PC-9 (cell line): ENCODE measurements around the gene CA5A. TPM values are rescaled to one million over a fixed set of nuclear protein-coding genes. Genes with fewer than 3 reads are reported as not detected.
"Not testable (repeated sequence)": the region's sequence is repeated elsewhere in the genome, so short reads cannot be mapped to it uniquely, and the experiment has no call there.

Experiments
- BruUV-seq: library from RNA; stranded (reverse); fragments of 400-500 nt; replicated peaks from 2 replicates; lab custom pipeline; 2021; lab: Mats Ljungman, UMichigan
- CTCF ChIA-PET: fragments of 300-600 bp; sonication (Branson Sonifier 250); formaldehyde crosslinking; loops from one replicate; lab custom pipeline; 2022; ENCODE audit warnings: antibody characterized with exemption; lab: Charles Lee
- POLR2A ChIA-PET: fragments of 300-600 bp; sonication (Branson Sonifier 250); formaldehyde crosslinking; loops from one replicate; lab custom pipeline; 2022; ENCODE audit warnings: antibody characterized with exemption; ENCODE audit not compliant: unreplicated experiment; lab: Charles Lee
- DNase-seq, 2 experiments: peaks; one replicate each; pipeline versions ENCODE4 v3.0.0 to v3.0.0-alpha.2; 2015 to 2022; ENCODE audit warnings: mixed read lengths in 1 of 2
- H2AFZ ChIP-seq: fragments of 200-600 bp; sonication (generic); 2 replicates; pipeline ENCODE4 v1.8.1; 2017; ENCODE audit warnings: antibody characterized with exemption
- H3F3A ChIP-seq: fragments of 200-600 bp; sonication (generic); 2 replicates; pipeline ENCODE4 v1.8.1; 2017; ENCODE audit warnings: antibody characterized with exemption, mild to moderate bottlenecking, low read depth; ENCODE audit not compliant: insufficient read depth
- H3K27ac ChIP-seq: fragments of 200-600 bp; sonication (generic); 2 replicates; pipeline ENCODE4 v1.6.1; 2016; ENCODE audit warnings: mixed run types
- H3K27me3 ChIP-seq: fragments of 200-600 bp; sonication (generic); 2 replicates; pipeline ENCODE4 v1.6.1; 2016; ENCODE audit warnings: low read depth, mixed run types; ENCODE audit not compliant: insufficient read depth
- H3K36me3 ChIP-seq: fragments of 200-600 bp; sonication (generic); 2 replicates; pipeline ENCODE4 v1.6.1; 2016; ENCODE audit warnings: low read depth, mixed run types
- H3K4me1 ChIP-seq: fragments of 200-600 bp; sonication (generic); replicated peaks from 2 replicates; pipeline ENCODE4 v1.6.1; 2016; ENCODE audit warnings: mixed run types; ENCODE audit not compliant: insufficient read depth
- H3K4me2 ChIP-seq: fragments of 200-600 bp; sonication (generic); 2 replicates; pipeline ENCODE4 v1.6.1; 2017; ENCODE audit warnings: mixed run types
- H3K4me3 ChIP-seq: fragments of 200-600 bp; sonication (generic); 2 replicates; pipeline ENCODE4 v1.6.1; 2016; ENCODE audit warnings: mixed run types
- H3K79me2 ChIP-seq: fragments of 200-600 bp; sonication (generic); 2 replicates; pipeline ENCODE4 v1.6.1; 2017; ENCODE audit warnings: low read depth, mixed run types
- H3K9me2 ChIP-seq: fragments of 200-600 bp; sonication (generic); 2 replicates; pipeline ENCODE4 v1.8.1; 2017; ENCODE audit warnings: mild to moderate bottlenecking; ENCODE audit not compliant: insufficient read depth
- H3K9me3 ChIP-seq: fragments of 200-600 bp; sonication (generic); 2 replicates; pipeline ENCODE4 v1.8.1; 2016; ENCODE audit warnings: low read depth; ENCODE audit not compliant: insufficient read depth
- H4K20me1 ChIP-seq: fragments of 200-600 bp; sonication (generic); 2 replicates; pipeline ENCODE4 v1.8.1; 2017; ENCODE audit not compliant: insufficient read depth
- CTCF ChIP-seq: fragments of 200-600 bp; sonication (generic); conservative IDR thresholded peaks from 2 replicates; pipeline ENCODE4 v1.6.1; 2017; ENCODE audit warnings: mixed run types, antibody characterized with exemption, mild to moderate bottlenecking, moderate library complexity
- EZH2 ChIP-seq: fragments of 200-600 bp; sonication (generic); IDR thresholded peaks from 2 replicates; pipeline ENCODE4 v1.8.0; 2017; ENCODE audit warnings: antibody characterized with exemption, low read depth
- intact Hi-C: fragments of 100-400 bp; cut with micrococcal nuclease; formaldehyde crosslinking; loops from one replicate; pipeline ENCODE4 v1.10.0; 2022; ENCODE audit not compliant: unreplicated experiment
- total RNA-seq: library from RNA; stranded (reverse); gene quantifications from 2 replicates; pipeline ENCODE4 v1.2.3, GENCODE V29; 2021

CA5A gene
- total RNA-seq, 1 experiment from 2014 or later: 0.26 TPM

GRCh38 chr16:87880117-87880696 is 56.1 kb downstream of the CA5A start:
- Histone ChIP-seq H3K27me3 (no peaks in the 10 kb centered on the region), H3K9me3 (no peaks in the 10 kb centered on the region), H3K36me3 (no peaks in the 10 kb centered on the region), H3K9me2 (no peaks in the 10 kb centered on the region), H3K79me2 (no peaks in the 10 kb centered on the region), H2AFZ (no peak overlapping the region), H3K4me2 (no peak overlapping the region), H4K20me1 (no peaks in the 10 kb centered on the region), H3K27ac (no peak overlapping the region), H3K4me3 (no peak overlapping the region), H3F3A (no peaks in the 10 kb centered on the region), H3K4me1 (peaks cover 10% of the 10 kb centered on the region)
- POLR2A ChIA-PET: no interaction called here
- DNase-seq: no peak
- intact Hi-C loops: no loop called here
- CTCF ChIA-PET: no interaction called here
- BruUV-seq: no TSS peak
- no peak for TF ChIP-seq EZH2
- TF ChIP-seq CTCF: no peak

DNA sequence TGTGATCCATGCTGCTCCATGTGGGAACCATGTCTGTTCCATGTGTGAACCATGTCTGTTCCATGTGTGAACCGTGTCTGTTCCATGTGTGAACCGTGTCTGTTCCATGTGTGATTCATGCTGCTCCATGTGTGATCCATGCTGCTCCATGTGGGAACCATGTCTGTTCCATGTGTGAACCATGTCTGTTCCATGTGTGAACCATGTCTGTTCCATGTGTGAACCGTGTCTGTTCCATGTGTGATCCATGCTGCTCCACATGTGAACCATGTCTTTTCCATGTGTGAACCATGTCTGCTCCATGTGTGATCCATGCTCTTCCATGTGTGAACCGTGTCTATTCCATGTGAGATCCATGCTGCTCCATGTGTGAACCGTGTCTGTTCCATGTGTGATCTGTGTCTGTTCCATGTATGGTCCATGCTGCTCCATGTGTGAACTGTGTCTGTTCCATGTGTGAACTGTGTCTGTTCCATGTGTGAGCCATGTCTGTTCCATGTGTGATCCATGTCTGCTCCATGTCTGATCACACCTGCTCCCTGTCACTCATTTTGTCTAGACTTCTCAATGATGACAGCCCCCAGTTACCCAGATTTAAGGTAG is 56.8 kb downstream of the CA5A start:
- H3K27ac ChIP-seq, H3K27me3 ChIP-seq, intact Hi-C loops, CTCF ChIA-PET, H4K20me1 ChIP-seq, H2AFZ ChIP-seq, H3F3A ChIP-seq, H3K9me3 ChIP-seq, H3K4me2 ChIP-seq, H3K4me1 ChIP-seq, H3K79me2 ChIP-seq, H3K4me3 ChIP-seq, H3K9me2 ChIP-seq, DNase-seq, BruUV-seq, H3K36me3 ChIP-seq, POLR2A ChIA-PET: not testable (repeated sequence)

- no peaks in the 10 kb centered on the region for H3K4me1 ChIP-seq
- H3K36me3 ChIP-seq: no peaks in the 10 kb centered on the region
- no peaks in the 10 kb centered on the region for H3K27me3 ChIP-seq
- ChIA-PET CTCF (no interaction called here), POLR2A (no interaction called here)
- no peak overlapping the region for H3K4me3 ChIP-seq
- no peak overlapping the region for H2AFZ ChIP-seq
- H3K79me2 ChIP-seq: no peaks in the 10 kb centered on the region
- BruUV-seq: no TSS peak
- intact Hi-C loops: no loop called here
- no peaks in the 10 kb centered on the region for H4K20me1 ChIP-seq
- TF ChIP-seq EZH2 (no peak), CTCF (no peak)
- H3K9me3 ChIP-seq: no peaks in the 10 kb centered on the region
- no peak overlapping the region for H3K4me2 ChIP-seq
- DNase-seq: no peak
- no peaks in the 10 kb centered on the region for H3K9me2 ChIP-seq
- H3K27ac ChIP-seq: no peak overlapping the region
- H3F3A ChIP-seq: no peaks in the 10 kb centered on the region
Observed at GRCh38 chr16:87878704-87879103, 57.6 kb downstream of the CA5A start.
